ENCODE results near the gene TTLL5.

Gene TTLL5

DNA sequence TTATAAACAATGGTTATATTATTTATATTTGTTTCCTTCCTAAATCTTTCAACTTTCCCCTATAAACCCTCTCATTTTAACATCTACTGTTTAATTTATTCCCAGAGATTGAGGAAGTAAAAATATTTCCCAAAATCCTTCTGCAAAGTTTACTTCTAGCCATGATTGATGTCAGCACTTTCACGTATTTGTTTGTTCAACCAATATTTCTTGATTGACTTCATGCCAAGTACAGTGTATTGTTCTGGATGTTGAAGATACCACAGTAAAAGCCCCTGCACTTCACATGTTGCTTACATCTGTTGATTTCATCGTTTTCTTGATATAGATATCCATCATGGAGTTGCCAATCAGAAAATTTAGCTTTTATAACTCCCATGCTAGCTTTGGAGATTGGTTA lies 81.8 kb downstream of the TTLL5 start:
- no peak for DNase-seq

DNA sequence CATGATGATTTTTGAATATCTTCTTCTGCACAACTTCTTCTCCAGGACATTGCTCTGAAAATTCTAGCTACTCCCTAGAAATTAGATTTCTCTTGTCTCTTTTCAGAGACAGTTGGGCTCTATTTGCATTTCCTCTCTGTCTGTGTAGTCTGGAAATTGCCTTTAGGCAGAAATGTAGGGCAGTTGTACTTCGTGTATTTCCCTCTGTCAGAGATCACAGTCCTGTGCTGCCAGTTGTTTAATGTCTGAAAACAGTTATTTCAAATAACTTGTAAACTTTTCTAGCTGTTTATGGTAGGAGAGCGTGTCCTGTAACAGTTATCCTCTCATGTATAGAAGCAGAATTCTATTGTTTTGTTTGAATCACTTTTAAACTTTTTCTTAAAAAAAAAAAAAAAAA lies 86.9 kb downstream of the TTLL5 start:
- DNase-seq, result no peak

DNA sequence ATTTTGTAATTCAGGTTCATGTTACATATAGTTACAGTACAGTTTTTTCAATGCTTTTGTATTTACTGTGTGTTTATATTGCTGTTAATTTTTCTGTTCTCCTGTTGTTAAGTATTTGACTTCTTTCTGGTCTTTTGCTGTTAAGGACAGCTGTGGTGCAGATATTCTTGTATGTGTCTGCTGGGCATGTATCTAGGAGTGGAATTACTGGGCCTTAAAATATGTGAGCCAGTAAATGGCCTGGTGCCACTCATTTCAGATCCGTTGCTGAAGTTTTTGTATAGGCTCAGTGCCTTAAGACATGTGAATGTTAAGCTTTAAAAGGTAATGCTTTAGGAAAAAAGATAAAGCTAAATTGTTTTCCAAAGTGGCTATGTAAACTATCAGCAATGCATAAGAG lies 87.3 kb downstream of the TTLL5 start:
- DNase-seq, result no peak

DNA sequence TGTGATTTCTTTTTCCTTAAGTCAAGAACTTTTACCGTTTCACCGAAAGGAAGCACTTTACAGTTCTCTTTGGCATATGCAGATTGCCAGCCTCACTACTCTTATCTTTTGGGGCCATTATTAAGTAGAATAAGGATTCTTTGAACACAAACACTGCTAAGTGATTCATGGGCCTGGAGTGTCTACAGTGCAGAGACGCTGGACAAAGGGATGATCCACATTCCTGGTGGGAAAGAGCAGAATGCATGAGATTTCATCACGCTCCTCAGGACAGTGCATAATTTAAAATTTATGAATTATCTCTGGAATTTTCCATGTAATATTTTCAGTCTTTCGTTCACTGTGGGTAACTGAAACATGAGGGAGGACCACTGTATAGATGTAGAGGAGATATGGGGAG lies 90.2 kb downstream of the TTLL5 start:
- DNase-seq, result no peak

DNA sequence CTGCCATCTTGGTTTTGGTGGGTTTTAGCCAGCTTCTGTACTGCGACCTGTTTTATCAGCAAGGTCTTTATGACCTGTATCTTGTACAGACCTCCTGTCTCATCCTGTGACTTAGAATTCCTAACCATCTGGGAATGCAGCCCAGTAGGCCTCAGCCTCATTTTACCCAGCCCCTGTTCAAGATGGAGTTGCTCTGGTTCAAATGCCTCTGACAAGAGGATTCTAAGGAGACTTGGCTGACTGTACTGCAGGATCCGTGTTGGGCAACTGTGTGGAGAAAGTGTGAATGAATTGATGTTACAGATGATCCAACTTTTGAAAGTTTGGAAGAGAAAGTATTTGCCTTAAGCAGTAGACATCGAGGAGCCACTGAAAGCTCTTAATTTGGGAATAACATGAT lies 91.0 kb downstream of the TTLL5 start:
- DNase-seq, result no peak

DNA sequence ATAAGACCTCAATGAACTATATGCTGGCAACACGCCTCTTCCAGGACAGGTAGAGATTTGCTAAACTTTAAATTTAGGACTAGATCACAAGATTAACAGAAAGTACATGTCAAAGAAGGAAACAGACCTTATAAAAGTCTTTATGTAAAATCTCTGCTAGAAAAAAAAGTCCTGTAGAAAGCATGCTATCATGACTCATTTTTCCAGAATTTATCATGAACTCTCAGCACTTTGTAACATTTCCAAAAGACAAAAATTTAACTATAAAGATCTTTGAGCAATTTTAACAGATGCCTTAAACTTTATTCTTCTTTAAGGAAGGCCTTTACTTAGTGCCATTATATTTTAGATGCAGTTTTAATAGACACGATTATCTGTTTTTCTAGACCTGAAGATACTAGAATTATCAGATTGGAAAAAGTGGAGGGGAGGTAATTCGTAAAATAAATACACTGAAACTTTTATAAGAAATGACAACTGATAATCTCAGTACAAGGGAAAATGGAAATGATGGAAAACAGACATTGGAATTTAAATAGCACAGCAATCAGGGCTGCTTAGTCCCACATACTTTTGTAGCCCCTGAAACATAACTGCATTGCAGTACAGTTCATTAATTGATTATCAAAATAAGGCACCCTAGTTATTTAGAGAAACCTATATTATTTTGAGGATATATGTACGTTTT lies 92.0 kb downstream of the TTLL5 start:
- DNase-seq, result no peak

DNA sequence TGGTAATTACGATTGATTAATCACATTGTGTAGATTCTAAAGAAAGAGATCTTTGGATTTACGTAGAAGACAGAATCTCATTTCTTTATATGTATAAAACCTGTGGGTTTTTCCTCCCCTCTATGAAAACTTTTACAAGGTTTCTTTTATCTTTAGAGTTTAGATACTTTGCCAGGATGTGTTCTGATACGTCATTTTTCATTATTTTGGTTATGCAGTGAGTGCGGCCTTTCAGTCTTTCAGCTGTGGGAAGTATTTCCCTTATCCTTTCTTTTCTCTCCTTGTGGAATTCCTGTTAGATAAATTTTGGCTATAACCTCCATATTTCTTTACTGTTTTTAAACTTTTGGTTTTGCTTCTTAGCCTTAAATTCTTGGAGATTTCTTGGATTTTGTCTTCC lies 92.7 kb downstream of the TTLL5 start:
- no peak for DNase-seq

DNA sequence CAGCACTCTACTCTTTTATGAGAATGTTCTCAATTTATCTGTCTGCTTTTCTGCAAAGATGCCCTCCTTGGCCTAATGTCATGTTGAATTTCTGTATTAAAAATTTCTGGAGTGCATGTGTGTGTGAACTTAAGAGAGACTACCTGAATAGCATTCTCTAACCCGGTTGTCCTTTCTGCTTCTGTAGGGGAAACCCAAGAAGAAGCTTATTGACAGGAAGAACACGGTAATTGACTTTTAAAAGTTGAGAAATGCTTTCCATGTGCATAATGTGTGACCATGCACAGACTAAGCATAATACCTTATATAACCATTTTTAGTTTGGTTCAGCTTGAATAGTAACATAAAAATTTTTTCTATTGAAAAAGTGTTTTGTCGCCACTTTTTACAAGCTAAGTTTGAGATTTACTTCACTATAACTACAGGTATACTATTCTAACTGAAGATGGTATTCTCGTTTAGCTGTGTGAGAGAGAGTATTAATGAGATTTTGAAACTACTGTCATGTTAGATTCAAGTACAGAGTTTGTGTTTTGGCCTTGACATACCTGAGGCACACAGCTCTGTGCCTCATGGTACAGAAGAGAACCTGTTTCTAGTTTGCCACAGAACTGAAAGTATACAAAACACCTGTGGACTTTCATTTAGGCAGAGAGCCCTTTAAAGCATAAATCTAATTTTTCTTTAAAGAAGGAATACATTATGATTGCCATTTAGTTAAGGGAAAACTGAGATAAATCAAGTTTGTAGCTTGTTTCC lies 96.8 kb downstream of the TTLL5 start:
- no peak for DNase-seq

DNA sequence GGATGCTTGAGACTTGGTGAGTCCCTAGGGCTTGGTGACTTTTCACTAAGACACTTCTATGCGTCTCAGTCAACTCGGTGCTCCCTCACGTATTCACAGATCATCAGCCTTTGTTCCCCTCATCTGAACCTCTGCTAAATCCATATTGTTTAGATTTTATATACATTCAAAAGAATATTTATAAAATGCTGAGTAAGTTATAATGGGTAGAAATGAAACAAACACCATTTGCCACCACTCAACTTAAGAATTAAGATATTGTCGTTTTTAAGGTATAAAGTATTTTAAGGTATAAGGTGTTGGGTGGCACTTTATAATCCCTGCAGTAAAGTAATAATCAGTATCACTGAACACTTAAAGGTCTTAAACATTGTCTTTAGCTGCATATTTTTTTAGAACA lies 103.0 kb downstream of the TTLL5 start:
- DNase-seq, result no peak

DNA sequence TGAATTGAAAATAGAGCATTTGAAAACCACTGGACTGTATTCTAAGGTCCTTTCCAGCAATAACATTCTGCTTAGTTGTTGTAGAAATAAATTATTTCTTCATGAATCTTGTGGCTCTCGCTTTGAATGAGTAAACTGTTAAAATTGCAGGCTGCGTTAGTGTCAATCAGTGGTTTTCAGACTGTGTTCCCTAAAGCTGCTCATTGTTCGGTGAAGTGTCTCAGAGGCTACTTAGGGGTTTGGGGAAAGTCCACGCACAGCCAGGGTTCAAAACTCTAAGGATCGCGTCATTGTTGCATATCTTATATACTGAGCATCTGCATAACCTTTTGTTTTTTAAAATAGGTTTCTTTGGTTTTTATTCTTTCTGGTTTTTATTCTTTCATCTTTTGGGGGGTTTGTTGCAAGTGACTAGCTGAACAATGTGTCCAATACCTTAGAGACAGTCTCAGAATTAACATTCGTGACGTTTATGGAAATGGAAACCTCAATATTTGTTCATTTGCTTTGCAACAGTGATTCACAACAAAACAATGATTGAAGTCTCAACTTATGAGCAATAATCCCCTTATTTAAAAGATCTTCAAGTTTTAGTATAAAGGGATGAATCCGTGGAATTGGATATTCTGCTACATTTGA lies 108.1 kb downstream of the TTLL5 start:
- DNase-seq, result peak; percentile 2

DNA sequence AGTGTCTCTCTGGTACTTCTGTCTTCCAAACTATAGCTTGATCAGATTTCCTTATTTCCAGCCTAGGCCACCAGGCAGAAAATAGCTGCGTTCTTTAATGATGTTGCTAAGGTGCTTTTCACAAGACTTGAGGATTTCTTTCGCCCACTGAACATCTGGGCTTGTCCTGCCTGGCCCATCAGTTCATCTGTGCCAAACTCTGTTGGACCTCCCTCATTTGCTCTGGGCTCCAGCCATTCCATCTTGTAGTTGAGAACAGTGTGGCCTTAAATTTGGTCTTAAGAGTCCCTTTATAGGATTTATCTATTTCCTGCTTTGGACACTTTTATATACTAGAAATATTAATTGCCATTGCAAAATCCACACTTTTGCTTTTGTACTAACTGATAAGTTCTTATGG lies 109.6 kb downstream of the TTLL5 start:
- DNase-seq, result no peak

DNA sequence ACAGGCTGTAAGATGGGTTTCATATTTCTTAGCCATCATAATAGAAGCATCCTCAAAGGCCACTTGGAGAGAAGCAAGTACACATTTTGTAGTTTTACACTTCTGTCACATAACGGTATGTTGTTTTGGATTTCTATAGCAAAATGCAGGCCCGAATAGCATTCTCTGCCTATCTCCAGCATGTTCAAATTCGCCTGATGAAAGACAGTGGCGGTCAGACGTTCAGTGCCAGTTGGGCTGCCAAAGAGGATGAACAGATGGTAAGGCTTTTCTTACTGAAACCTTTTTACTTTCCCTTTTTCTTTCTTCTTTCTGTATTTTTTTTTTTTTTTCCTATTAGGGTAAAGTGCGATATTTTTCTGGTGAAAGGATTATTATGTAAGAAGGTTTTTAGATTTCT lies 110.5 kb downstream of the TTLL5 start:
- DNase-seq, result no peak

DNA sequence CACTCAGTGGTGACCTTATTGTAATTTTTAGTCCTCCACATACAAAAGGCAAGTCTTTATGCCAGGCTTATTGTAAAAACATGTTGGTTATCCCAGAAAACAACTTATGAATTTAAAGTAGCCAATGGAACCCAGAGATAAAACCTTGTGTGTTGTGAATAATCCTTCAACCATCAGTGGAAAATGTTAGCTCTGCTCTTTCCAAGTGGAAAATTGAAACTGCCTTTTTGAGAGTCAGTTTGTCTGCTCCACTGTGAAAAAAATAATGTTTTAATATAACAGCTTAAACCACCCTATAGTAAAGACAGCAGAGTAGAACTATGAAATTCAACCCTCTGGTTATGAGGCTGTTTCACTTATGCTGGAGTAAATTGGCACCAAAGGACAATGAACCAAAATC lies 112.0 kb downstream of the TTLL5 start:
- DNase-seq, result no peak

DNA sequence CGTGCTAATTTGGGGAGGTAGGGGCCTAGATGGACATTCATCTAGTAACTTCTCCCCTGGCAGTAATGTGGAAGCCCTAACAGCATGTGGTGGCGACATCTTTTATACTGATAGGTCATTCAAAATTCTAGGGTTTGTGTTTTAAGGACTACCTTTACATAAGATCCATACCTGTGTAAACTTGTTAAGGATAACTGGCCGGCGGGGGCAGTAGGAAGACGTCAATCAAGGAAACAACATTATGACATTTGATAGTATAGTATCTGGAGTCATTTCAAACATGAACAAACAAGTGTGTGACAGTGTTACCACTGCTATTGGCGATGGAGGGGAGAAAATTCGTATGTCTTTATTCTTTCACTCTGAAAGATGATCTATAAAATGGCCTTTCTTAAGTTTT lies 120.0 kb downstream of the TTLL5 start:
- no peak for DNase-seq

DNA sequence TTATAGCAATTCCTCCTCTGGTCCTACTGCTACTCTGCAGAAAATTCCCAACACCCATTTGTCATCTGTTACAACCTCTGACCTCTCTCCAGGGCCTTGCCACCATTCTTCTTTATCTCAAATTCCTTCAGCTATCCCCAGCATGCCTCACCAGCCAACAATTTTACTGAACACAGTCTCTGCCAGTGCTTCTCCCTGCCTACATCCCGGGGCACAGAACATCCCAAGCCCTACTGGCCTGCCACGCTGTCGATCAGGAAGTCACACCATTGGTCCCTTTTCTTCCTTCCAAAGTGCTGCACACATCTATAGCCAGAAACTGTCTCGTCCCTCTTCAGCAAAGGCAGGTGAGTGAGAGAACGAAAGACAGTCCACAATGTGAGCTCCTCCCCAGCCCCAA lies 122.1 kb downstream of the TTLL5 start:
- no peak for DNase-seq

DNA sequence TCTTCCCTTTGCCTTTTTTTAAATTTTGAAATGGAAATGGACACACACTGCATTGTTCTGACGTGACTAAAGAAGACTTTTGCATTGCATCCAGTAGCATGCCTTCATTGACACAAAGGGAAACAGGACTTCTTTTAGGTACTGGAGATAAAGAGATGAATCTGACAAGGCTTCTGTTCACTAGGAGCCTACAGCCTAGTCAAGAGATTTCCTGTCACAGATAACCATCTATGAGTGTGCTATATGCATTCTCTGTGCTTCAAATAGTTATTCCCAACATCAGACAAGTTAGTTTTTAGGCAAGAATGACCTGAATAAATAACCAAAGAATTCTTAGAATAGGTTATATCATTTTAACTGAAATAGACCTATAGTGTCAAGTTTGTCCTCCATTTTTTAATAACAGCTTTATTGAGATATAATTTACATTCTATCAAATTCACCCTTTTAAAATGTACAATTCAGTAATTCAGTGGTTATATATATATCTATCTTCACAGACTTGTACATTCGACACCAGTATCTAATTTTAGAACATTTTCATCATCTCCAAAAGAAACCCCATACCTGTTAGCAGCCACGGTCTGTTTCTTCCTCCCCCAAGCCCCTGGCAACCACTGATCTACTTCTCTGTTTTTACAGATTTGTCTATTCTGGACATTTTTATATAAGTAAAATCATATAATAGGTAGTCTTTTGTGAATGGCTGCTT lies 122.7 kb downstream of the TTLL5 start:
- no peak for DNase-seq

DNA sequence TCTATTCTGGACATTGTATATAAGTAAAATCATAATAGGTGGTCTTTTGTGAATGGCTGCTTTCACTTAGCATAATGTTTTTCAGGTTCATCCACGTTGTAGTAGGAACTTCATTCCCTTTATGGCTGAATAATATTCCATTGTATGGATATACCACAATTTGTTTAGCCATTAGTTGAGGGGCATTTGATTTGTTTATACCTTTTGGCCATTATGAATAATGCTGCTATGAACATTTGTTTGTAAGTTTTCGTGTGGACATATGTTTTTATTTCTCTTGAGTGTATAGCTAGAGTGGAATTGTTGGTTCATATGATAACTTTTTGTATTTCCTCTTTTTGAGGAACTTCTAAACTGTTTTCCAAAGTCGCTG lies 123.3 kb downstream of the TTLL5 start:
- no peak for DNase-seq

DNA sequence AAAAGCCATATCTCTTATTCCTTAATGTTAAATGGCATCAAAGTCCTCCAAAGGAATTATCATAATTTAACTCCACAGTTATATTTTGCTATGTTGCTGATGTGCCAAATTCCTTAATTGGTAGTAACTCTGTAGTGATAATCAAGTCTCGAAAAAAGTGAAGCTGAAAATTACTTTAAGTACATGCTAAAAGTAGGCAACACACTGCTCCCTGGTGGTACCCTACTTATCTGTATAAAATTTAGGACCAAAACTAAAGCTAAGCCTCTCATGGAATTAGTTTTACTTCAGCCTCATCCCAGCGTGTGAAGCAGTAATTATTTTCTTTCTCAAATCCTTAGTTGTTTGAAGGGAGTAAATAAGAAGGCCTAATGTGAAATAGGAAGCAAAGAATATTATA lies 132.8 kb downstream of the TTLL5 start:
- no peak for DNase-seq

DNA sequence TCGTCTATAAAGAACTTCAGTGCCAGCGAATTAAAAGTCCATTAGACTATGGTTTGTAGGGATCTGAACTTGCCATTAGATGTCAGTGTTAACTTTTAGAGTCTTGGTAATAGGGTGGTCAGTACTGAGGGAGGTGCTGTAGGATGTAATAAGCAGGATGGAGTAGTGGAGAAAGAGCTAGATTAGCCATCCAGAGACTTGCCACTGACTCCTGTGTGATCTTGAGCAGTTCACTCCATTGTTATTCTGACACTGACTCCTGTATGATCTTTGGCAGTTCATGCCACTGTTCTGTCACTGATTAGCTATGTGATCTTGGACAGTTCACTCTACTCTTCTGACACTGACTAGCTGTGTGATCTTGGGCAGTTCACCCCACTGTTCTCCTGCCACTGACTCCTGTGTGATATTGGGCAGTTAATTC lies 133.6 kb downstream of the TTLL5 start:
- peak; percentile 67 for DNase-seq

DNA sequence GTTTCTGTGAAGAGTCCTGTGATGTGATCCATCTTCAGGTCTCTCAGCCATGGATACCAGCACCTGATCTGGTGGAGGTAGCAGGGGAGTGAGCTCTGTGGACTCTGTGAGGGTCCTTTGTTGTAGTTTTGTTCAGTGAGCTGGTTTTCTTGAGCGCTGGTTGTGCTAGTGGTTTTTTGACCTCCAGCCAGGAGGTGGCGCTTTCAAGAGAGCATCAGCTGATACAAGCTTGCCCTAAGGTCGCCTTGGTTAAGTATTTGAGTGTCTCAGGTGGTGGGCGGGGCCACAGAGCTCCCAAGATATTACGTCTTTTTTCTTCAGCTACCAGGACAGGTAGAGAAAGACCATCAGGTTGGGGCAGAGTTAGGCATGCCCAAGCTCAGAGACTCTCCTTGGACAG lies 139.7 kb downstream of the TTLL5 start:
- no peak for DNase-seq

DNA sequence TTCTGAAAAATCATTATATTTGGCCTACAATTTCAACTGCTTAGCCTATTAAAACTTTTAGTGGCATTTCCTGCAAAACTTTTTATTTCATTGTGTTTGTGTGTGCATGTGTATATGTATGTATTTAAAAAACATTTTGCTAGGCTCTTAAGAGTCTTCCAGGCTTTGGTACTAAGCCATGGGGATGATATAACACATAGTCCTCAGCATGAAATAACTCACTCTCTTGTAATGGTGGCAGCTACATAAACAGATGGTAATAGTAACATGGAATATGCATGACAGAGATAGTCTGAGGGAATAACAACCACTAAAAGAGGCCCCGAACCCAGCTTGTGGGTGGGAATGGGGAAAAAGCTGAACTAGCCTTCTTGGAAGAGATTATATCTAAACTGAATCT lies 141.4 kb downstream of the TTLL5 start:
- DNase-seq, result no peak

DNA sequence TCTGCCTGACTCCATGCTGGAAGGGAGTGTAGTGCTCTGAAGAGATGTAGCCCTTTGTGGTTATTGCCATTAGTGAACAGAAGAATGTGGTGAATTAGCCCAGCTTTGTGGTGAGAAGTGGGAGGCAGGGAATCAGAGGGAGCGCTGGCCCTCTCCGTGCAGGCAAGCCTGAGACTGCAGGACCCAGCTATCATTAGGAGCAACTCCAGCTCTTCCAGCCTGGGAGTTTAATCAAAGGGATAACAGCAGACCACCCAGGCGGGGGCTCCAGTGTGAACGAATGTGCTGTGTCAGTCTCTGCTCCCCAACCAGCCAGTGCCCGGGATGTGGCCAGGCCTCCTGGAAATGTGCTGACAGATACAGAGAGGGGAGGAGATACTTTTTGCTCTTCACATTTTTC lies 142.7 kb downstream of the TTLL5 start:
- DNase-seq, result peak; percentile 32

DNA sequence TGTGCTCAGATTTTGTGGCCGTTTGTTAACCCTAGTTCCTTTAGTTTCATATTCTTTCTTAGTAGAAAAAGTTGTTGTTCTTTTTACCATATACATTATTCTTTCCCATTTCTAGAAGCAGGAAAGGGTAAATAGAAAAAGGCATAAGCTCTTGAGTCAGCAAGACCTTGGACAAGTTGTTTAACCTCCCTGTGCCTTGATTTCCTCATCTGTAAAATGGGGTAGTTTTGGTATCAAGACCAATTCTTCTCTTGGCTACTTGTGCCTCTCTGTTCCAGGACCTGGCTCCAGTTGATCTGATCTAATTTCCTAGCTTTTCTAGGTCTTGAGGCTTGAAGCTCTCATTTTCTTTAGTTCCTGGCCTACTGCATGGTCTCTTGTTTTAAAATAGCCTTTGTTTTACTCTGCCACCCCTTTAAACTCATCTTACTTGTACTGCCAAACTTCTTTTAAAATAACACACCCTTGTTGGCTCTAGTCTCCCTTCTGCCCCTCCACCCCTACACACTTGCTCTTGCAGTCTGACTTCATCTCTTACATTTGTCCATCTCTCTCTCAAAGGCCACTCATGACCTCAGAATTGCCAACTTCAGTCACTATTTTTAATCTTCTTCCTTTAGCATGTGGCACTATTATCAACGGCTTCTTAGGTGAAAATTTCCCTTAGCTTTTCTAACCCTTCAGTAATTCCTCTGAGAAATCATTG lies 143.7 kb downstream of the TTLL5 start:
- no peak for DNase-seq
